H1 (cell line): ENCODE results near the gene ANGEL2. TPM values are rescaled to one million over a fixed set of nuclear protein-coding genes. Genes with fewer than 3 reads are reported as not detected.

Source experiments
- CTCF ChIA-PET: fragments of 300-600 bp; sonication (Branson Sonifier 250); formaldehyde crosslinking; loops from one replicate; lab custom pipeline; 2021; ENCODE audit not compliant: partially characterized antibody; lab: Charles Lee
- POLR2A ChIA-PET: fragments of 300-600 bp; sonication (Branson Sonifier 250); formaldehyde crosslinking; loops from one replicate; lab custom pipeline; 2021; ENCODE audit warnings: inconsistent platforms; ENCODE audit not compliant: partially characterized antibody; lab: Charles Lee
- DNase-seq, 2 experiments: peaks; one replicate each; pipeline versions ENCODE4 v3.0.0 to v3.0.0-alpha.2; 2010 to 2022; ENCODE audit warnings: low spot score in 2 of 2, low read depth in 1 of 2, mixed read lengths in 1 of 2
- FAIRE-seq: peaks from 2 replicates; lab custom pipeline; 2011; peaks lifted over from hg19 to GRCh38; lab: Jason Lieb, UNC
- H2AFZ ChIP-seq: 2 replicates; pipeline ENCODE4 v1.8.1; 2012; ENCODE audit warnings: low read length, inconsistent platforms
- H2AK5ac ChIP-seq: 2 replicates; pipeline ENCODE4 v1.6.1; 2013; ENCODE audit warnings: low read depth, low read length
- H2BK120ac ChIP-seq: replicated peaks from 2 replicates; pipeline ENCODE3; 2013; ENCODE audit warnings: low read depth, low read length, inconsistent platforms
- H2BK12ac ChIP-seq: 2 replicates; pipeline ENCODE4 v1.6.1; 2013; ENCODE audit warnings: low read depth, low read length
- H2BK15ac ChIP-seq: 2 replicates; pipeline ENCODE4 v1.6.1; 2013; ENCODE audit warnings: low read length
- H2BK20ac ChIP-seq: 2 replicates; pipeline ENCODE4 v1.6.1; 2013; ENCODE audit warnings: low read length
- H2BK5ac ChIP-seq: 2 replicates; pipeline ENCODE4 v1.6.1; 2013; ENCODE audit warnings: low read depth, low read length
- H3K14ac ChIP-seq: 2 replicates; pipeline ENCODE4 v1.6.1; 2013; ENCODE audit warnings: inconsistent platforms; ENCODE audit not compliant: insufficient read length
- H3K18ac ChIP-seq: 2 replicates; pipeline ENCODE4 v1.6.1; 2013; ENCODE audit warnings: low read length; ENCODE audit errors: extremely low read depth
- H3K23ac ChIP-seq: 2 replicates; pipeline ENCODE4 v1.6.1; 2013; ENCODE audit warnings: inconsistent platforms; ENCODE audit not compliant: insufficient read length
- H3K23me2 ChIP-seq: 2 replicates; pipeline ENCODE4 v1.6.1; 2013; ENCODE audit warnings: low read depth, low read length
- H3K27ac ChIP-seq: 2 replicates; pipeline ENCODE4 v1.6.1; 2011; ENCODE audit warnings: low read depth, low read length, inconsistent platforms
- H3K27me3 ChIP-seq, 4 experiments: replicated peaks in 1 of 4; 1 replicate in 1 of 4; 2 replicates in 3 of 4; pipeline versions ENCODE4 v1.6.1 to v1.8.1; 2011 to 2013; ENCODE audit warnings: low read length in 3 of 4, mild to moderate bottlenecking in 3 of 4, inconsistent platforms in 2 of 4, mixed read lengths in 2 of 4, moderate library complexity in 1 of 4; ENCODE audit not compliant: control insufficient read depth in 3 of 4, insufficient read depth in 3 of 4; ENCODE audit errors: extremely low read depth in 1 of 4
- H3K36me3 ChIP-seq, 4 experiments: 2 replicates each; pipeline versions ENCODE4 v1.6.1 to v1.8.1; 2011 to 2013; ENCODE audit warnings: mild to moderate bottlenecking in 4 of 4, low read length in 3 of 4, moderate library complexity in 2 of 4, control low read depth in 1 of 4, inconsistent platforms in 1 of 4; ENCODE audit not compliant: insufficient read depth in 4 of 4, control insufficient read depth in 2 of 4
- H3K4ac ChIP-seq: replicated peaks from 2 replicates; pipeline ENCODE3; 2013; ENCODE audit warnings: low read length, low read depth, mixed read lengths, inconsistent platforms; ENCODE audit not compliant: insufficient read length
- H3K4me1 ChIP-seq, 4 experiments: replicated peaks in 1 of 4; 1 replicate in 1 of 4; 2 replicates in 3 of 4; pipeline versions ENCODE4 v1.6.1 to v1.8.1; 2011 to 2013; ENCODE audit warnings: low read length in 3 of 4, inconsistent platforms in 2 of 4, mixed read lengths in 1 of 4; ENCODE audit not compliant: insufficient read depth in 4 of 4, control insufficient read depth in 3 of 4
- H3K4me2 ChIP-seq, 2 experiments: 2 replicates each; pipeline versions ENCODE4 v1.6.1 to v1.8.1; 2011 to 2013; ENCODE audit warnings: low read depth in 2 of 2, low read length in 2 of 2, control low read depth in 1 of 2, inconsistent platforms in 1 of 2, mild to moderate bottlenecking in 1 of 2; ENCODE audit not compliant: insufficient read depth in 1 of 2
- H3K4me3 ChIP-seq, 4 experiments: fragments of 200-600, 300-600 bp in 1 of 4; sonication (generic), shearing (Covaris generic), sonication (Bioruptor Twin) in 1 of 4; 2 replicates each; pipeline versions ENCODE4 v1.5.1 to v1.8.1; 2011 to 2016; ENCODE audit warnings: low read length in 4 of 4, low read depth in 3 of 4, control low read depth in 2 of 4, inconsistent platforms in 2 of 4, mild to moderate bottlenecking in 2 of 4, mixed read lengths in 1 of 4, moderate library complexity in 1 of 4; ENCODE audit not compliant: insufficient read depth in 2 of 4; ENCODE audit errors: extremely low read depth in 1 of 4
- H3K56ac ChIP-seq: replicated peaks from 2 replicates; pipeline ENCODE3; 2013; ENCODE audit warnings: low read depth, mild to moderate bottlenecking, mixed read lengths, low read length, inconsistent platforms; ENCODE audit not compliant: insufficient read length
- H3K79me1 ChIP-seq: 2 replicates; pipeline ENCODE4 v1.6.1; 2013; ENCODE audit warnings: low read depth, low read length, control low read depth
- H3K79me2 ChIP-seq, 2 experiments: 2 replicates each; pipeline versions ENCODE4 v1.6.1 to v1.8.1; 2012 to 2013; ENCODE audit warnings: low read length in 2 of 2, mild to moderate bottlenecking in 2 of 2, inconsistent platforms in 1 of 2; ENCODE audit not compliant: insufficient read depth in 2 of 2, control insufficient read depth in 1 of 2
- H3K9ac ChIP-seq, 4 experiments: replicated peaks in 1 of 4; 1 replicate in 1 of 4; 2 replicates in 3 of 4; pipeline versions ENCODE4 v1.6.1 to v1.8.1; 2011 to 2013; ENCODE audit warnings: low read depth in 3 of 4, low read length in 3 of 4, control low read depth in 2 of 4, mild to moderate bottlenecking in 2 of 4, moderate library complexity in 2 of 4, inconsistent platforms in 1 of 4; ENCODE audit errors: extremely low read depth in 1 of 4
- H3K9me3 ChIP-seq, 2 experiments: 2 replicates each; pipeline versions ENCODE4 v1.6.1 to v1.8.1; 2012 to 2013; ENCODE audit warnings: mild to moderate bottlenecking in 2 of 2, moderate library complexity in 2 of 2, control low read depth in 1 of 2, inconsistent platforms in 1 of 2, low read depth in 1 of 2, low read length in 1 of 2, mixed read lengths in 1 of 2; ENCODE audit not compliant: insufficient read depth in 2 of 2
- H4K20me1 ChIP-seq, 2 experiments: replicated peaks in 1 of 2; 2 replicates each; pipeline versions ENCODE3 to v1.8.1; 2011 to 2013; ENCODE audit warnings: inconsistent platforms in 2 of 2, low read length in 2 of 2, mild to moderate bottlenecking in 1 of 2; ENCODE audit not compliant: insufficient read depth in 2 of 2, control insufficient read depth in 1 of 2
- H4K5ac ChIP-seq: 2 replicates; pipeline ENCODE4 v1.6.1; 2013; ENCODE audit warnings: low read length, low read depth, mixed read lengths, inconsistent platforms; ENCODE audit not compliant: insufficient read length
- H4K8ac ChIP-seq: 2 replicates; pipeline ENCODE4 v1.8.0; 2013; ENCODE audit warnings: mild to moderate bottlenecking, moderate library complexity, low read length, inconsistent platforms; ENCODE audit not compliant: insufficient read depth; ENCODE audit errors: extremely low read depth
- H4K91ac ChIP-seq: replicated peaks from 2 replicates; pipeline ENCODE3; 2013; ENCODE audit warnings: low read length, mixed read lengths, inconsistent platforms; ENCODE audit not compliant: insufficient read length
- CBX5 ChIP-seq: fragments of 300-800, 300-1000 bp; sonication (generic); IDR thresholded peaks from 2 replicates; pipeline ENCODE4 v1.7.1; 2016; ENCODE audit warnings: antibody characterized with exemption, low read length, low read depth
- CHD2 ChIP-seq: IDR thresholded peaks from 2 replicates; pipeline ENCODE4 v1.6.1; 2012; ENCODE audit warnings: low read length, improper control_type of control experiment
- GTF2F1 ChIP-seq: IDR thresholded peaks from 2 replicates; pipeline ENCODE4 v1.6.1; 2012; ENCODE audit warnings: low read depth, low read length, improper control_type of control experiment, borderline replicate concordance
- NANOG ChIP-seq: IDR thresholded peaks from 2 replicates; pipeline ENCODE4 v1.6.1; 2011; ENCODE audit warnings: low read length, low read depth, mild to moderate bottlenecking, inconsistent platforms; ENCODE audit not compliant: insufficient read depth, poor library complexity, severe bottlenecking
- POLR2AphosphoS5 ChIP-seq: IDR thresholded peaks from 2 replicates; pipeline ENCODE4 v1.6.1; 2011; ENCODE audit warnings: low read depth, low read length
- POU5F1 ChIP-seq: IDR thresholded peaks from 2 replicates; pipeline ENCODE4 v1.6.1; 2011; ENCODE audit warnings: low read depth, mild to moderate bottlenecking, low read length, moderate library complexity
- RNF2 ChIP-seq: fragments of 200-900, 300-1000 bp; sonication (generic); IDR thresholded peaks from 2 replicates; pipeline ENCODE4 v1.7.1; 2016; ENCODE audit warnings: borderline replicate concordance, low read depth, mild to moderate bottlenecking, antibody characterized with exemption, low read length; ENCODE audit not compliant: poor library complexity, severe bottlenecking; ENCODE audit errors: missing control alignments
- RXRA ChIP-seq: IDR thresholded peaks from 2 replicates; pipeline ENCODE4 v1.6.1; 2011; ENCODE audit warnings: low read depth, mild to moderate bottlenecking, low read length, moderate library complexity; ENCODE audit not compliant: insufficient read depth
- SIX5 ChIP-seq: IDR thresholded peaks from 2 replicates; pipeline ENCODE4 v1.6.1; 2011; ENCODE audit warnings: mild to moderate bottlenecking, low read depth, low read length
- WGBS, 2 experiments: shearing (Covaris generic) in 1 of 2; methylation state at CpG; one replicate each; pipeline versions ENCODE4 v1.1.6 to v1.1.7; 2013 to 2015; ENCODE audit warnings: low lambda C conversion rate in 2 of 2, mixed read lengths in 2 of 2, inconsistent platforms in 1 of 2, low coverage in 1 of 2, missing lambda C conversion rate in 1 of 2; ENCODE audit not compliant: insufficient replicate concordance in 2 of 2, insufficient coverage in 1 of 2, insufficient read length in 1 of 2; ENCODE audit errors: extremely low coverage in 1 of 2, missing lambda C conversion rate in 1 of 2; 5-methylcytosine and 5-hydroxymethylcytosine counted together
- polyA plus RNA-seq, 7 experiments: library from polyadenylated mRNA; depleted of rRNA in 3 of 7; stranded (reverse) in 5 of 7; unstranded in 2 of 7; fragments of >200 nt in 5 of 7; fragments of 200-250 nt in 2 of 7; gene quantifications; 1 replicate in 5 of 7; 2 replicates in 1 of 7; 4 replicates in 1 of 7; pipeline versions ENCODE4 v1.2.1 to v1.2.3, GENCODE V29; 2011 to 2013; ENCODE audit warnings: missing spikeins in 2 of 7, mixed read lengths in 2 of 7
- total RNA-seq: library from RNA; stranded (reverse); fragmentation: NEBNext Ultra II Directional; extraction: Animal tissue kit (Norgen Biotek cat#: 25700); gene quantifications from 2 replicates; pipeline ENCODE4 v1.2.1, GENCODE V29; 2021

ANGEL2 gene
- total and polyA plus RNA-seq, 2 of the 8 experiments (the other 6 are each of a cell fraction or from before 2014, with no cell fraction given) = 18.1 to 39.9 TPM

DNA sequence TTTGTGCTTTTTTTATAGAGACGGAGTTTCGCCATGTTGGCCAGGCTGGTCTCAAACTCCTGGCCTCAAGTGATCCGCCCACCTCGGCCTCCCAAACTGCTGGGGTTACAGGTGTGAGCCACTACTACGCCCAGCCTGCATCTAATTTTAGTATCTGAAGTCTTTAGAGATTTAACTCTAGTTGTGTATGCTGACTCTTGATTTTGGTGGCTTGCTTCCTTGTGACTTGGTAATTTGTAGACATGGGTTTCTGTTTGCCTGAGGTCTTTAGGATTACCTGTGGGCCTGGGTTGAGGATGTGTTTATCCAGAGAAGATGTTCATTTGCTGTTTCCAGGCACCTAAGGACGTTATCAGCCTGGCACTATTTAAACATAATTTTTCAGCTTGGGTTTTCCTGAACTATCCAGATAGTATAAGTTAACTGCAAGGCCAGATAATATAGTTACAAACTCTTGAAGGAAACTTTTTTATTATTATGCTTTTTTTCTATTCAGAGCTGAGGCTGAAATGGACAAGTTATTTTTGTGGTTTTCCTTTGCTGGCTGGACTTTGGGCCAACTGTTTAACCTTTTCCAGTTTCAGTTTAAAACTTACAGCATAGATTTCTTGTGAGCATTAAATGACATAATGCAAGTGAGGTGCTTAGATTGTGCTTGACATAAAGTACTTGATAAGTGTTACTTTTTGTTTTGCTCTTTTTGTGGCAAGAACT, 72.8 kb downstream of the ANGEL2 start:
- Histone ChIP-seq H3K14ac (no peak overlapping the region), H3K36me3 (no peaks in the 10 kb centered on the region), H3K9me3 (no peaks in the 10 kb centered on the region), H3K4me2 (no peak overlapping the region), H4K91ac (no peak overlapping the region), H4K8ac (no peak overlapping the region), H3K23me2 (no peaks in the 10 kb centered on the region), H2BK120ac (no peak overlapping the region), H3K27me3 (no peaks in the 10 kb centered on the region), H3K56ac (no peak overlapping the region), H2AFZ (no peak overlapping the region), H2BK20ac (no peak overlapping the region), H4K5ac (no peak overlapping the region), H4K20me1 (no peaks in the 10 kb centered on the region), H3K9ac (no peak overlapping the region), H3K27ac (no peak overlapping the region), H2BK5ac (no peak overlapping the region), H3K4me3 (no peak overlapping the region), H2AK5ac (no peak overlapping the region), H2BK12ac (no peak overlapping the region), H3K18ac (no peak overlapping the region), H3K4me1 (peaks cover 0 to 2% (median 1%) of the 10 kb centered on the region in 4 experiments; a peak in 2 of 7 replicates), H2BK15ac (no peak overlapping the region), H3K23ac (no peak overlapping the region), H3K4ac (no peak overlapping the region), H3K79me1 (no peaks in the 10 kb centered on the region), H3K79me2 (no peaks in the 10 kb centered on the region)
- FAIRE-seq = no peak
- ChIA-PET POLR2A (interaction anchor here (1.3 to 2.0 kb wide), 2 partner anchors 48 to 70 kb away, joined by 3 to 5 read pairs; no protein-coding TSS in a partner anchor), CTCF (interaction anchor here (1.0 to 1.8 kb wide), 2 partner anchors 8 to 155 kb away, joined by 3 to 8 read pairs; no protein-coding TSS in a partner anchor)
- TF ChIP-seq POLR2AphosphoS5 = no peak
- TF ChIP-seq CBX5 = no peak
- TF ChIP-seq POU5F1 = no peak
- TF ChIP-seq SIX5 = no peak
- no peak for TF ChIP-seq CHD2
- TF ChIP-seq NANOG = no peak
- TF ChIP-seq RXRA = no peak
- TF ChIP-seq RNF2 = no peak
- TF ChIP-seq GTF2F1 = no peak
- DNase-seq = no peak
- 93% methylated on average over 6 of the region's 6 CpGs; no CpG with 5 or more reads in 1 of the 2 experiments for WGBS, 2 experiments
